ENCODE results near the gene ZNF157.

DNA sequence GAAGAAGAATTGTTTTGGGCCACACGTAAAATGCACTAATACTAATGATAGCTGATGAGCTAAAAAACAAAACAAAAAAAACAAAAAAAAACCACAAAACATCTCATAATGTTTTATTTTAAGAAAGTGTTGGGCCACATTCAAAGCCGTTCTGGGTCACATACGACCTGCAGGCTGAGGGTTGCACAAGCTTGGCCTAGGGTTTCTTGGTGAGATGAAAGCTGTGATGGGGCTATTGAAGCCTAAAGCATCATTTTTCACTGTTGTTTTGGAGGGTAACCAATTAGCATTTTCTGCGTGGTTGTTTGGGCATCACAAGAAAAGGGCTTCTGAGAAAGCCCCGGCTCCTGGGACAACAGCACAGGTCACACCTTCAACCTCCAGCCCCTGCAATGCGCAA is 42.5 kb upstream of the ZNF157 start:
- TF ChIP-seq, protein P1, sequence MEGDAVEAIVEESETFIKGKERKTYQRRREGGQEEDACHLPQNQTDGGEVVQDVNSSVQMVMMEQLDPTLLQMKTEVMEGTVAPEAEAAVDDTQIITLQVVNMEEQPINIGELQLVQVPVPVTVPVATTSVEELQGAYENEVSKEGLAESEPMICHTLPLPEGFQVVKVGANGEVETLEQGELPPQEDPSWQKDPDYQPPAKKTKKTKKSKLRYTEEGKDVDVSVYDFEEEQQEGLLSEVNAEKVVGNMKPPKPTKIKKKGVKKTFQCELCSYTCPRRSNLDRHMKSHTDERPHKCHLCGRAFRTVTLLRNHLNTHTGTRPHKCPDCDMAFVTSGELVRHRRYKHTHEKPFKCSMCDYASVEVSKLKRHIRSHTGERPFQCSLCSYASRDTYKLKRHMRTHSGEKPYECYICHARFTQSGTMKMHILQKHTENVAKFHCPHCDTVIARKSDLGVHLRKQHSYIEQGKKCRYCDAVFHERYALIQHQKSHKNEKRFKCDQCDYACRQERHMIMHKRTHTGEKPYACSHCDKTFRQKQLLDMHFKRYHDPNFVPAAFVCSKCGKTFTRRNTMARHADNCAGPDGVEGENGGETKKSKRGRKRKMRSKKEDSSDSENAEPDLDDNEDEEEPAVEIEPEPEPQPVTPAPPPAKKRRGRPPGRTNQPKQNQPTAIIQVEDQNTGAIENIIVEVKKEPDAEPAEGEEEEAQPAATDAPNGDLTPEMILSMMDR (IDR thresholded peaks at IDR 0.05), result no peak
- no peak for TF ChIP-seq POLR2A (IDR thresholded peaks at IDR 0.05)

Data from adrenal gland (tissue), 5 donors.